Hypothalamus (tissue), 51 donors: ENCODE results near the gene LCE2A.

Experiments
- DNase-seq, 51 donors: peaks; one replicate each; lab custom pipeline; 2025; lab: John Stamatoyannopoulos, UW

The LCE2A gene

DNA sequence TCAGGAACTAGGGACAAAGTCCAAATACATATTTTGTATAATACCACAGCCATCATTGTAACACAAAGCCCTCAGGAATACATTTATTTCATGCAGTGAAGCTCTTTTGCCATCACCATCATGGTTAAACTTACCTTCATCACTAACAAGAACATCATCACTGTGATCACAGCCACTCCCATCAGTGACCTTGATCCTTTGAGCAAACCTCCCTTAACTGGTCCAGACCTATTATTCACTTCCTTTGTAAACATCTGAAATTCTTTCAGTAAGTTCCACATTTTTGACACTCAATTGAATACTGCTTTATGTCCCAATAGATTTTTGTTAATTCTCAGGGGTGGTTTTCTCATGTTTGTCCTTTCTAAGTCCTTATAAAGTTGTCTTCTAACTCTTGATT is 43.5 kb downstream of the LCE2A start:
- no peak for DNase-seq

DNA sequence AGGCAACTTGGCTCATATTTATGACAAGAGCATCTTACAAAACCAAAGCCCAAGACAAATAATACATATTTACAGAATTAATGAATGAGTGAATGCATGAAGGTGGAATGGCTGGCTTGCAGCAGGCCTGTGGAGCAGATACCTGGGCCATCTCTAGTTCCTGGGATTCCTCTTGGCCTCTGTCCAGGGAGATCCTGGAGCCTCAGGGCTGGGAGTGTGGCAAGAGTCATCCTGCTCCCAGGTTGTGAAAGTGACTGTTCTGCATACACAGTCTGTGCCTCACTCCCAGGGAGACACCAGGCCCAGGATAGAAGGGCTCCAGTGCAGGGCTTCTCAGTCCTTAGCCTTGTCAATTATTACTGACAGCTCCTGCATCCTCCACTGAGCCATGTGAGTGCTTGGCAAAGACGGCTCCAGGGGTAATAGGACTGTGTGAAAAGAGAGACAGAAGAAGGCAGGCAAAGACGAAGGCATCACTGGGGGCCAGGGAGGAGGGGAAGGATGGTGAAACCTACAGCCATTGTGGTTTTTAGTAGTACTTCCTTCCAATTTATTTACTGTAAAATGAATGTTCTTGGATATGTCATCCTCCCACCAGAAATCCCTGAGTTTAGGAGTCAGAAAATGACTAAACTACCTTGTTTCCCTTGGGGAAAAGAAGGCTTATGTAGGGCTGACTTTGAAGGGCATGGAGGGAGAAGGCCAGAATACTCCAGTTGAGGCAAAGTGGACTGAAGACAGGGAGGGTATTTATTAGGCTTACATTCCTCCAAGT is 45.4 kb downstream of the LCE2A start:
- no peak for DNase-seq

DNA sequence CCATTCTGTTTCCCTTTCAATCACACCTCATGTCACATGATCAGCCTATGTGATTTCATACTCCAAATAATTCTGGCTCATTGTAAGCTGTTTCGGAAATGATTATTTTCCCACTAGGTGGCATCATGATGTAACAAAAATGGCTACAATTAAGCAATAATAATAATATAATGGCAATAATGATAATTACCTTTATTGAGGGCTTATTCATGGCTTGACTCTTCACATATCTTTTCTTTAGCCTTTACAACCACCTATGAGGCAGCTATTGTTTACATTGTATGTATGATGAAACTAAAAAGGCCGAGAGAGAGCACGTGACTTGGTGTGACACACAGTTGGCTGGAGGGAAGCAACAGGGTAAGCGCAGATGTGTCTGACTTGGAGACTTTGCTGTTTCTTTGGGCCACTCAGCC is 47.2 kb downstream of the LCE2A start:
- DNase-seq = no peak

DNA sequence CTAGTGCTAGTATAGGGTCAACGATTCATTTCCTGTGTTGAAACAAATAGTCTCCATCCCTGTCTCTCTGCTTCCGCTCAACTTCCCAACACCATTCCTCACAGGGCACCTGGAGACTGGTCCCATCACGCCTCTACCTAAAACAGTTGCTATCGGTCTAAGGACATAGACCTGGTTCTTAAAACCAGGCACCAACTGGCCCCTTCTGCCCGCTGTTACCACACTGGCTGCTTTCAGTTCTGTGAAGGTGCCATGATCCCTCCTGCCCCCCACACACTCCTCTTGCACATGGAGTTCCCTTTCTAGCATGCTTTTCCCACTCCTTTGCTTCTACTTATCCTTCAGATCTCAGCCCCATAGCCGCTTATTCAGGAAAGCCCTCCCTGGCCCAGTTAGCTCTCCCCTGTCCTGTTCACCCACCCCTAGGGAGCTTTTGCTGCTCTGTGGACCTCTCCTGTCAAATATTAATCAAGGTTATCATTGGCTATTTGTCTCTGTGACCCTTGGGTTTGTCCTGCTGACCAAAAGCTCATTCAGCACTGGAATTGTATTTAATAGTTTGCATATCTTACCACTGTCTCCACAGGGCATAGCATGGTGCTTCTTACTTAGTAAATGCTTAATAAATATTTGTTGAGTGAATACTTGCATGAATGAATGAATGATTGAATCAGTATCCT is 47.8 kb downstream of the LCE2A start:
- no peak for DNase-seq

DNA sequence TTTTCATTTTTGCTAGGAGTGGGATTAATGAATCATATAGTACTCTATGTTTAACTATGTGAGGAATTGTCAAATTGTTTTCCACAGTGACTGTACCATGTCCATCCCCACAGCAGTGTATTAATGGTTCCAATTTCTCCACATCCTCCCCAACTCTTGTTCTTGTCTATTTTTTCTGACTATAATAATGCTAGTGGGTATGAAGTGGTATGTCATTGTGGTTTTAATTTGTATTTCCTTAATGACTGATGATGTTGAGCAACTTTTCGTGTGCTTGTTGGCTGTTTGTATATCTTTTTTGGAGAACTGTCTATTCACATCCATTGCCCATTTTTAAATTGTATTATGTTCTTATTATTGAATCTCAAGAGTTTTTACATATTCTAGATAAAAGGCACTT is 49.7 kb downstream of the LCE2A start:
- no peak for DNase-seq
